H1 (cell line): Measurements from ENCODE around the gene PC. TPM values are rescaled to one million over a fixed set of nuclear protein-coding genes. Genes with fewer than 3 reads are reported as not detected.

Source experiments
- CTCF ChIA-PET: fragments of 300-600 bp; sonication (Branson Sonifier 250); formaldehyde crosslinking; loops from one replicate; lab custom pipeline; 2021; ENCODE audit not compliant: partially characterized antibody; lab: Charles Lee
- POLR2A ChIA-PET: fragments of 300-600 bp; sonication (Branson Sonifier 250); formaldehyde crosslinking; loops from one replicate; lab custom pipeline; 2021; ENCODE audit warnings: inconsistent platforms; ENCODE audit not compliant: partially characterized antibody; lab: Charles Lee
- DNase-seq, 2 experiments: peaks; one replicate each; pipeline versions ENCODE4 v3.0.0 to v3.0.0-alpha.2; 2010 to 2022; ENCODE audit warnings: low spot score in 2 of 2, low read depth in 1 of 2, mixed read lengths in 1 of 2
- FAIRE-seq: peaks from 2 replicates; lab custom pipeline; 2011; peaks lifted over from hg19 to GRCh38; lab: Jason Lieb, UNC
- H2AFZ ChIP-seq: 2 replicates; pipeline ENCODE4 v1.8.1; 2012; ENCODE audit warnings: low read length, inconsistent platforms
- H2AK5ac ChIP-seq: 2 replicates; pipeline ENCODE4 v1.6.1; 2013; ENCODE audit warnings: low read depth, low read length
- H2BK120ac ChIP-seq: replicated peaks from 2 replicates; pipeline ENCODE3; 2013; ENCODE audit warnings: low read depth, low read length, inconsistent platforms
- H2BK12ac ChIP-seq: 2 replicates; pipeline ENCODE4 v1.6.1; 2013; ENCODE audit warnings: low read depth, low read length
- H2BK15ac ChIP-seq: 2 replicates; pipeline ENCODE4 v1.6.1; 2013; ENCODE audit warnings: low read length
- H2BK20ac ChIP-seq: 2 replicates; pipeline ENCODE4 v1.6.1; 2013; ENCODE audit warnings: low read length
- H2BK5ac ChIP-seq: 2 replicates; pipeline ENCODE4 v1.6.1; 2013; ENCODE audit warnings: low read depth, low read length
- H3K14ac ChIP-seq: 2 replicates; pipeline ENCODE4 v1.6.1; 2013; ENCODE audit warnings: inconsistent platforms; ENCODE audit not compliant: insufficient read length
- H3K18ac ChIP-seq: 2 replicates; pipeline ENCODE4 v1.6.1; 2013; ENCODE audit warnings: low read length; ENCODE audit errors: extremely low read depth
- H3K23ac ChIP-seq: 2 replicates; pipeline ENCODE4 v1.6.1; 2013; ENCODE audit warnings: inconsistent platforms; ENCODE audit not compliant: insufficient read length
- H3K23me2 ChIP-seq: 2 replicates; pipeline ENCODE4 v1.6.1; 2013; ENCODE audit warnings: low read depth, low read length
- H3K27ac ChIP-seq: 2 replicates; pipeline ENCODE4 v1.6.1; 2011; ENCODE audit warnings: low read depth, low read length, inconsistent platforms
- H3K27me3 ChIP-seq, 4 experiments: replicated peaks in 1 of 4; 1 replicate in 1 of 4; 2 replicates in 3 of 4; pipeline versions ENCODE4 v1.6.1 to v1.8.1; 2011 to 2013; ENCODE audit warnings: low read length in 3 of 4, mild to moderate bottlenecking in 3 of 4, inconsistent platforms in 2 of 4, mixed read lengths in 2 of 4, moderate library complexity in 1 of 4; ENCODE audit not compliant: control insufficient read depth in 3 of 4, insufficient read depth in 3 of 4; ENCODE audit errors: extremely low read depth in 1 of 4
- H3K36me3 ChIP-seq, 4 experiments: 2 replicates each; pipeline versions ENCODE4 v1.6.1 to v1.8.1; 2011 to 2013; ENCODE audit warnings: mild to moderate bottlenecking in 4 of 4, low read length in 3 of 4, moderate library complexity in 2 of 4, control low read depth in 1 of 4, inconsistent platforms in 1 of 4; ENCODE audit not compliant: insufficient read depth in 4 of 4, control insufficient read depth in 2 of 4
- H3K4ac ChIP-seq: replicated peaks from 2 replicates; pipeline ENCODE3; 2013; ENCODE audit warnings: low read length, low read depth, mixed read lengths, inconsistent platforms; ENCODE audit not compliant: insufficient read length
- H3K4me1 ChIP-seq, 4 experiments: replicated peaks in 1 of 4; 1 replicate in 1 of 4; 2 replicates in 3 of 4; pipeline versions ENCODE4 v1.6.1 to v1.8.1; 2011 to 2013; ENCODE audit warnings: low read length in 3 of 4, inconsistent platforms in 2 of 4, mixed read lengths in 1 of 4; ENCODE audit not compliant: insufficient read depth in 4 of 4, control insufficient read depth in 3 of 4
- H3K4me2 ChIP-seq, 2 experiments: 2 replicates each; pipeline versions ENCODE4 v1.6.1 to v1.8.1; 2011 to 2013; ENCODE audit warnings: low read depth in 2 of 2, low read length in 2 of 2, control low read depth in 1 of 2, inconsistent platforms in 1 of 2, mild to moderate bottlenecking in 1 of 2; ENCODE audit not compliant: insufficient read depth in 1 of 2
- H3K4me3 ChIP-seq, 4 experiments: fragments of 200-600, 300-600 bp in 1 of 4; sonication (generic), shearing (Covaris generic), sonication (Bioruptor Twin) in 1 of 4; 2 replicates each; pipeline versions ENCODE4 v1.5.1 to v1.8.1; 2011 to 2016; ENCODE audit warnings: low read length in 4 of 4, low read depth in 3 of 4, control low read depth in 2 of 4, inconsistent platforms in 2 of 4, mild to moderate bottlenecking in 2 of 4, mixed read lengths in 1 of 4, moderate library complexity in 1 of 4; ENCODE audit not compliant: insufficient read depth in 2 of 4; ENCODE audit errors: extremely low read depth in 1 of 4
- H3K56ac ChIP-seq: replicated peaks from 2 replicates; pipeline ENCODE3; 2013; ENCODE audit warnings: low read depth, mild to moderate bottlenecking, mixed read lengths, low read length, inconsistent platforms; ENCODE audit not compliant: insufficient read length
- H3K79me1 ChIP-seq: 2 replicates; pipeline ENCODE4 v1.6.1; 2013; ENCODE audit warnings: low read depth, low read length, control low read depth
- H3K79me2 ChIP-seq, 2 experiments: 2 replicates each; pipeline versions ENCODE4 v1.6.1 to v1.8.1; 2012 to 2013; ENCODE audit warnings: low read length in 2 of 2, mild to moderate bottlenecking in 2 of 2, inconsistent platforms in 1 of 2; ENCODE audit not compliant: insufficient read depth in 2 of 2, control insufficient read depth in 1 of 2
- H3K9ac ChIP-seq, 4 experiments: replicated peaks in 1 of 4; 1 replicate in 1 of 4; 2 replicates in 3 of 4; pipeline versions ENCODE4 v1.6.1 to v1.8.1; 2011 to 2013; ENCODE audit warnings: low read depth in 3 of 4, low read length in 3 of 4, control low read depth in 2 of 4, mild to moderate bottlenecking in 2 of 4, moderate library complexity in 2 of 4, inconsistent platforms in 1 of 4; ENCODE audit errors: extremely low read depth in 1 of 4
- H3K9me3 ChIP-seq, 2 experiments: 2 replicates each; pipeline versions ENCODE4 v1.6.1 to v1.8.1; 2012 to 2013; ENCODE audit warnings: mild to moderate bottlenecking in 2 of 2, moderate library complexity in 2 of 2, control low read depth in 1 of 2, inconsistent platforms in 1 of 2, low read depth in 1 of 2, low read length in 1 of 2, mixed read lengths in 1 of 2; ENCODE audit not compliant: insufficient read depth in 2 of 2
- H4K20me1 ChIP-seq, 2 experiments: replicated peaks in 1 of 2; 2 replicates each; pipeline versions ENCODE3 to v1.8.1; 2011 to 2013; ENCODE audit warnings: inconsistent platforms in 2 of 2, low read length in 2 of 2, mild to moderate bottlenecking in 1 of 2; ENCODE audit not compliant: insufficient read depth in 2 of 2, control insufficient read depth in 1 of 2
- H4K5ac ChIP-seq: 2 replicates; pipeline ENCODE4 v1.6.1; 2013; ENCODE audit warnings: low read length, low read depth, mixed read lengths, inconsistent platforms; ENCODE audit not compliant: insufficient read length
- H4K8ac ChIP-seq: 2 replicates; pipeline ENCODE4 v1.8.0; 2013; ENCODE audit warnings: mild to moderate bottlenecking, moderate library complexity, low read length, inconsistent platforms; ENCODE audit not compliant: insufficient read depth; ENCODE audit errors: extremely low read depth
- H4K91ac ChIP-seq: replicated peaks from 2 replicates; pipeline ENCODE3; 2013; ENCODE audit warnings: low read length, mixed read lengths, inconsistent platforms; ENCODE audit not compliant: insufficient read length
- CHD1 ChIP-seq: IDR thresholded peaks from 2 replicates; pipeline ENCODE4 v1.6.1; 2012; ENCODE audit warnings: low read depth, low read length, improper control_type of control experiment
- TAF7 ChIP-seq: optimal IDR thresholded peaks from 2 replicates; pipeline ENCODE3; 2011; ENCODE audit warnings: low read depth, mild to moderate bottlenecking, inconsistent platforms, low read length, moderate library complexity, borderline replicate concordance
- TEAD4 ChIP-seq: IDR thresholded peaks from 2 replicates; pipeline ENCODE4 v1.6.1; 2012; ENCODE audit warnings: low read depth, low read length, inconsistent platforms, mixed read lengths
- WGBS, 2 experiments: shearing (Covaris generic) in 1 of 2; methylation state at CpG; one replicate each; pipeline versions ENCODE4 v1.1.6 to v1.1.7; 2013 to 2015; ENCODE audit warnings: low lambda C conversion rate in 2 of 2, mixed read lengths in 2 of 2, inconsistent platforms in 1 of 2, low coverage in 1 of 2, missing lambda C conversion rate in 1 of 2; ENCODE audit not compliant: insufficient replicate concordance in 2 of 2, insufficient coverage in 1 of 2, insufficient read length in 1 of 2; ENCODE audit errors: extremely low coverage in 1 of 2, missing lambda C conversion rate in 1 of 2; 5-methylcytosine and 5-hydroxymethylcytosine counted together
- polyA plus RNA-seq, 7 experiments: library from polyadenylated mRNA; depleted of rRNA in 3 of 7; stranded (reverse) in 5 of 7; unstranded in 2 of 7; fragments of >200 nt in 5 of 7; fragments of 200-250 nt in 2 of 7; gene quantifications; 1 replicate in 5 of 7; 2 replicates in 1 of 7; 4 replicates in 1 of 7; pipeline versions ENCODE4 v1.2.1 to v1.2.3, GENCODE V29; 2011 to 2013; ENCODE audit warnings: missing spikeins in 2 of 7, mixed read lengths in 2 of 7
- total RNA-seq: library from RNA; stranded (reverse); fragmentation: NEBNext Ultra II Directional; extraction: Animal tissue kit (Norgen Biotek cat#: 25700); gene quantifications from 2 replicates; pipeline ENCODE4 v1.2.1, GENCODE V29; 2021

PC gene
- total and polyA plus RNA-seq, 2 of the 8 experiments (the other 6 are each of a cell fraction or from before 2014, with no cell fraction given): 11.5 to 27.5 TPM

- CTCF ChIA-PET: interaction anchor here (0.8 to 2.3 kb wide), 6 partner anchors 11 to 81 kb away, joined by 3 to 8 read pairs (median 5); no protein-coding TSS in a partner anchor
- no peak for DNase-seq
- H3K56ac ChIP-seq: no peak overlapping the region
Measured at GRCh38 chr11:66933531-66933930, 24.7 kb downstream of the PC start.

More at GRCh38 chr11:66933531-66933930, 24.7 kb downstream of the PC start:
- Histone ChIP-seq H4K5ac (no peak overlapping the region), H3K79me2 (no peaks in the 10 kb centered on the region), H3K4me2 (no peak overlapping the region), H2AFZ (no peak overlapping the region), H3K4me3 (no peak overlapping the region), H3K27me3 (no peaks in the 10 kb centered on the region), H2AK5ac (no peak overlapping the region), H3K14ac (no peak overlapping the region), H2BK15ac (no peak overlapping the region), H4K20me1 (no peaks in the 10 kb centered on the region), H2BK12ac (0 out of 2 replicates have a peak overlapping the region, but pooled peaks have one; percentile 55), H2BK120ac (no peak overlapping the region), H3K36me3 (no peaks in the 10 kb centered on the region), H3K18ac (no peak overlapping the region), H3K23ac (no peak overlapping the region), H2BK20ac (0 out of 2 replicates have a peak overlapping the region, but pooled peaks have one; percentile 21), H3K9me3 (no peaks in the 10 kb centered on the region), H3K27ac (no peak overlapping the region), H3K4me1 (no peaks in the 10 kb centered on the region), H3K9ac (no peak overlapping the region), H3K79me1 (no peaks in the 10 kb centered on the region), H3K4ac (peak overlapping the region; percentile 15), H4K8ac (no peak overlapping the region), H4K91ac (no peak overlapping the region), H3K23me2 (no peaks in the 10 kb centered on the region), H2BK5ac (no peak overlapping the region)
- no peak for TF ChIP-seq CHD1
- TF ChIP-seq TEAD4: peak; percentile 22; the same call in 1 of the 2 replicates
- TF ChIP-seq TAF7: no peak
- FAIRE-seq: no peak
- POLR2A ChIA-PET: interaction anchor here (1.1 to 1.3 kb wide), 2 partner anchors 15 to 18 kb away, joined by 3 to 4 read pairs; no protein-coding TSS in a partner anchor
- 89% methylated on average over 3 of the region's 3 CpGs; no CpG with 5 or more reads in 1 of the 2 experiments for WGBS, 2 experiments
